Amniotic epithelial cell (primary cell): ENCODE results near the gene NMB.
"Not testable (repeated sequence)": the region's sequence is repeated elsewhere in the genome, so short reads cannot be mapped to it uniquely, and the experiment has no call there.

Source experiments
- DNase-seq: peaks from one replicate; pipeline ENCODE4 v3.0.0-alpha.2; 2010; ENCODE audit warnings: low read depth

The NMB gene, protein sequence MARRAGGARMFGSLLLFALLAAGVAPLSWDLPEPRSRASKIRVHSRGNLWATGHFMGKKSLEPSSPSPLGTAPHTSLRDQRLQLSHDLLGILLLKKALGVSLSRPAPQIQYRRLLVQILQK

GRCh38 chr15:84658080-84658787, at the start of gene NMB:
Gene NMB (minus strand): TSS chr15:84658199. CDS start chr15:84658152, 47 bp downstream.
- DNase-seq, result peak; percentile 61

- DNase-seq, result no peak
Measured at GRCh38 chr15:84703808-84704207, 45.8 kb upstream of the NMB start.

DNA sequence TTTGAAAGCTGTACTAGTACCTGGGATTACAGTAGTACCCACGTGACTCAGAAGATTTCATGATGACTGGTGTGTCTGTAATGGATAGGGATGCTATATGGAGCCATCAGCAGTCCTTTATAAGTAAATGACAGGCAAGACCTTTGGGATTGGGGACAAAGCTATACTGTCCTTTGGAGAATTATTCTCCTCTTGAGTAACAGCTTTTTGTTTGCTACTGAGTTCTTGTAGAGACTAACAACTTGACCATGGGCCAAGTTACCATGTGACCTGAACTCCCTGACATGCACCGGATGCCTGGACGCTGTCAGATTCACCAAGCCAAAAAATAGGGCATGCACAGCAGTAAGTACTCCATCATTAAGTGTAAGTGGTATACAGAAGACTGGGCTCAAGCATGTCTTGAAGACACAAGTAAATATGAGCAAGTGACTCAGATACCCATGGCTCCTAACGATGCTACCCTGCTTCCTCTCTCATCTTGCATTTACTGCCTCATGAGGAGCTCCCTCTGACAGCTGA, 45.0 kb upstream of the NMB start:
- peak; percentile 71 for DNase-seq

GRCh38 chr15:84699538-84700191, 41.7 kb upstream of the NMB start:
- DNase-seq, result peak; percentile 37

GRCh38 chr15:84697236-84697990, 39.4 kb upstream of the NMB start:
- DNase-seq, result no peak

DNA sequence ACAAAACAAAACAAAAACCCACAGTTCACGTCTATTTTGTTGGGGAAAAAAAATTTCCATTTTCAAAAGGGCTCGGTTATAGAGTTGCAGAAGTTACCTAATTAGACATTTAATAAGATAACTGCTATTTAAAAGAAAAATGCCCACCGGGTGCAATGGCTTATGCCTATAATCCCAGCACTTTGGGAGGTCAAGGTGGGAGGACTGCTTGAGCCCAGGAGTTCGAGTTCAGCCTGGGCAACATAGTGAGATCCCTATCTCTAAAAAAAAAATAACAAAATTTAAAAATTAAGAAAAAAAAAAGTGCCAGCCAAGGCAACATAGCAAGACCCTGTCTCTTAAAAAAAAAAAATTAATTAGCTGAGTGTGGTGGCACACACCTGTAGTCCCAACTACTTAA, 38.8 kb upstream of the NMB start:
- no peak for DNase-seq

- no peak for DNase-seq
Measured at GRCh38 chr15:84690342-84690741, 32.3 kb upstream of the NMB start.

DNA sequence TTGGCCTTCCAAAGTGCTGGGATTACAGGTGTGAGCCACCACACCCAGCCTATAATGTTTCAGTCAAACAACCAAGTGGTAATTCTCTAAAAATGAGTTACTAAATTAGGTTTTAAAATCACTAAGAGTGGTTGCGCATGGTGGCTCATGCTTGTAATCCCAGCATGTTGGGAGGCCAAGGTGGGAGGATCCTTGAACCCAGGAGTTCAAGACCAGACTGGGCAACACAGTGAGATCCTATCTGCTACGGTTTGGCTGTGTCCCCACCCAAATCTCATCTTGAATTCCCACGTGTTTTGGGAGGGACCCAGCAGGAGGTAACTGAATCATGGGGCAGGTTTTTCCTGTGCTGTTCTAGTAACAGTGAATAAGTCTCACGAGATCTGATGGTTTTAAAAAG, 31.9 kb upstream of the NMB start:
- DNase-seq, result no peak

DNA sequence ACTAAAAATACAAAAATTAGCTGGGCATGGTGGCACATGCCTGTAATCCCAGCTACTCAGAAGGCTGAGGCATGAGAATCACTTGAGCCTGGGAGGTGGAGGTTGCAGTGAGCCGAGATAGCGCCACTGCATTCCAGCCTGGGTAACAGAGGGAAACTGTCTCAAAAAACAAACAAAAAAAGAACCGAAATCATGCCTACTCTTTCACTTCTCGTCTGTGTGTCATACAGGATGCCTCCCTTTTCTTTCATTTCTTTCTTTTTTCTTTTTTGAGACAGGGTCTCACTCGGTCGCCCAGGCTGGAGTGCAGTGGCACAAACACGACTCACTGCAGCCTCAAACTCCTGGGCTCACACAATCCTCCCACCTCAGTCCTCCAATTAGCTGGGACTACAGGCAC, 28.4 kb upstream of the NMB start:
- not testable (repeated sequence) for DNase-seq

- DNase-seq, result peak; percentile 95
Measured at GRCh38 chr15:84685304-84685703, 27.3 kb upstream of the NMB start.

- peak; percentile 90 for DNase-seq
Measured at GRCh38 chr15:84684092-84684491, 26.1 kb upstream of the NMB start.

DNA sequence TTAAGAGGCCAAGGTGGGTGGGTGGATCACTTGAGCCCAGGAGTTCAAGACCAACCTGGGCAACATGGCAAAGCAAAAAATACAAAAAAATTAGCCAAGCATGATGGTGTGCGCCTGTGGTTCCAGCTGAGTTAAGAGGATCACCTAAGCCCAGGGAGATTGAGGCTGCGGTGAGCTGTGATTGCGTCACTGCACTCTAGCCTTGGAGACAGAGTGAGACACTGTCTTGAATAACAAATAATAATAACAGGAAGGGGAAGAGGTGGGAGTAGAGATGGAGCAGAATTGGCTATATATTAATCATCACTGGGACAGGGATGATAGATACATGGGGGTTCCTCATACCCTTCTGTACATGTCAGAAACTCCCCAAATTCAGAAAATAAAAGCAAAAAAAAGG, 23.8 kb upstream of the NMB start:
- DNase-seq, result peak; percentile 99

DNA sequence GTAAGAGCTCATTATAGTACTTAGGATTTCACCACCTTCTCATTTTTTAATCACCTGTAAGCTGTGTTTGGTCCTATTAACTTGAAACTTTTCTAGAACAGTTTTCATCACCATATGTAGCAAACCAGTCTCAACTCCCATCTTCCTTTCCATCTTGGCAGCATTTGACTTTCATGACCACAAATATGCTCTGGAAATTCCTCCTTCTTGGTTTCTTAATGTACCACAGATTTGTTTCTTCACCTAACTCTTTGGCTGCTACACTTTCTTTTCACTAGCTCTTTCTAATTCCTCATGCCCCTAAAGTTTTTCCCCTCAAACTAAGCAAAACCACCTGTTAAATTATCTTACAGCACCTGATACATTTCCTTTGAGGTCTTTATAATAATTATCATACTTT, 13.2 kb upstream of the NMB start:
- peak; percentile 92 for DNase-seq

DNA sequence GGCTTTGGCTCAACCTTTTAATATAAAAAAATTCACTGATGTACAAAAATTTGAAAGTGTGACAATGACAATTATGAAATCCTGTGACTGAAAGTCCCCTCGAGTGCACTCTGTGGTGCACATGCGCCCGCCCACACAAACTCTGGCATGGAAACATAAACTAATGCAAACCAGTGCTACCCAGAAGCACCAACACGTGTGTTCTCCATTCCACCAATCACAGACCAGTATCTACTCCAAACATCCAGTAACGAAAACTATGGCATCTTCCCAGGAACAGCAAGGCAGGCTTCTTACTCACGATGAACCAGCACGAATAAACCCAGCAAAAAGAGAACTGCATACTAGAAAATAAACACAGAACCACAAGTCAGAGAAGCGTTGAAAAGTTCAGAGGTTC, 11.7 kb upstream of the NMB start:
- no peak for DNase-seq

- no peak for DNase-seq
Measured at GRCh38 chr15:84668221-84668982, 10.4 kb upstream of the NMB start.

- peak; percentile 47 for DNase-seq
Measured at GRCh38 chr15:84666373-84666772, 8.4 kb upstream of the NMB start.

DNA sequence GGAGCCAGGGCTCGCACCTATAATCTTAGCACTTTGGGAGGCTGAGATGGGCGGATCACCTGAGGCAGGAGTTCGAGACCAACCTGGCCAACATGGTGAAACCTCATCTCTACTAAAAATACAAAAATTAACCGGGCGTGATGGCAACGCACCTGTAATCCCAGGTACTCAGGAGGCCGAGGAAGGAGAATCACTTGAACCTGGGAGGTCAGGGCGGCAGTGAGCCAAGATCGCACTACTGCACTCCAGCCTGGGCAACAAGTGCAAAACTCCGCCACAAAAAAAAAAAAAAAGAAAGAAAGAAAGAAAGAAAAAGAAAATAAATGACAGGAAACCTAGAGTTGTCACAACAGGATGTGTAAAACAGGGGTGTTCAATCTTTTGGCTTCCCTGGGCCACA, 3.0 kb upstream of the NMB start:
- no peak for DNase-seq

GRCh38 chr15:84659904-84660781, 2.1 kb upstream of the NMB start:
- no peak for DNase-seq

- DNase-seq, result no peak
Measured at GRCh38 chr15:84658788-84659411, 901 bp upstream of the NMB start.

GRCh38 chr15:84657748-84658079, 285 bp downstream of the NMB start:
- DNase-seq, result no peak

GRCh38 chr15:84656972-84657371, 1.0 kb downstream of the NMB start:
- DNase-seq, result no peak
